Measurements from ENCODE around the gene KDM6A.
"Not testable (repeated sequence)": the region's sequence is repeated elsewhere in the genome, so short reads cannot be mapped to it uniquely, and the experiment has no call there.

KDM6A gene

GRCh38 chrX:45006002-45006800, 133.2 kb downstream of the KDM6A start:
- no peak for DNase-seq (ENCODE audit: low read depth in 2 of 2)

- no peak for DNase-seq (ENCODE audit: low read depth in 2 of 2)
Measured at GRCh38 chrX:45007598-45007997, 134.6 kb downstream of the KDM6A start.

DNA sequence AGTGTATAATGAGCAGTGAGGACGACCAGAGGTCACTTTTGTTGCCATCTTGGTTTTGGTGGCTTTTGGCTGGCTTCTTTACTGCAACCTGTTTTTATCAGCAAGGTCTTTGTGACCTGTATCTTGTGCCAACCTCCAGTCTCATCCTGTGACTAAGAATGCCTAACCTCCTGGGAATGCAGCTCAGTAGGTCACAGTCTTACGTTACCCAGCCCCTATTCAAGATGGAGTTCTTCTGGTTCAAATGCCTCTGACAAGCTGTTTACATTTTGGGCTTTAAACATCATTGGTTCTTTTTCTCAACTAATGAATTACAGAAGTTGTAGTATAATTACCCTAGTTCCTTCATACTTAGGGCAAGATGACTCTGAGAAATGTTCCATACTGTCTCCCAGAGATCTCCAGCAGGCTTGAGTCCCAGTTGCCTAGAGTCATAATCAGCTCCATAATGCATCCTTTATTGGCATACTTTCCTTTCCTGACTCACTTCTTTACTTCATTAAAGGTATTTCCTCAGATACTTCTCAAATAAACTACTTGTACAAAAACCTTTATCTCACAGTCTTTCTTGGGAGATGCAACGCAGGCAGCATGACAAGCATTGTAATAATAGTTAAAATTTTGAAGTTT, 136.5 kb downstream of the KDM6A start:
- peak in 1 of 2 experiments; percentile 9 for DNase-seq (ENCODE audit: low read depth in 2 of 2)

- no peak for DNase-seq (ENCODE audit: low read depth in 2 of 2)
Measured at GRCh38 chrX:45011131-45011530, 138.1 kb downstream of the KDM6A start.

- no peak for DNase-seq (ENCODE audit: low read depth in 2 of 2)
Measured at GRCh38 chrX:45011597-45011996, 138.6 kb downstream of the KDM6A start.

GRCh38 chrX:45017946-45018345, 145.0 kb downstream of the KDM6A start:
- DNase-seq (ENCODE audit: low read depth in 2 of 2): no peak

DNA sequence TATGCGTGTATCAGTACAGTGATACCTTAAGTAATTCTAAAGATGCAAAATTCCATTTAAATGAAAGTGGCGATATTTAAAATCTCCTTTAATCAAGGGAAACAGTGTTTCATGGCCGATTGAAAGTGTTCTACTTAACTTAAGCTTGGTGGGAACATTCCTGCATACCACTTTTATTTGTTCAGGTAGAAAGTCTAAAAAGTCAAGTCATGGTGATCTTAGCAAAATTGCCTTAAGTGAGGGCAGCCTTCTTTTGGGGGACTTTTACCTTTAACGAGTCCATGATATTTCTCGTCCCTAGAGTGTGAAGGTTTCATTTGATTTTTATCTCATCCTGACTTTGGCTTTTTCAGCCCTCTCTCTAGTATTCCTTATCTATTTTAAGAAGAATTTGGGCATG, 149.2 kb downstream of the KDM6A start:
- DNase-seq (ENCODE audit: low read depth in 2 of 2): no peak

- no peak for DNase-seq (ENCODE audit: low read depth in 2 of 2)
Measured at GRCh38 chrX:45024501-45024900, 151.5 kb downstream of the KDM6A start.

GRCh38 chrX:45026036-45026435, 153.0 kb downstream of the KDM6A start:
- no peak for DNase-seq (ENCODE audit: low read depth in 2 of 2)

DNA sequence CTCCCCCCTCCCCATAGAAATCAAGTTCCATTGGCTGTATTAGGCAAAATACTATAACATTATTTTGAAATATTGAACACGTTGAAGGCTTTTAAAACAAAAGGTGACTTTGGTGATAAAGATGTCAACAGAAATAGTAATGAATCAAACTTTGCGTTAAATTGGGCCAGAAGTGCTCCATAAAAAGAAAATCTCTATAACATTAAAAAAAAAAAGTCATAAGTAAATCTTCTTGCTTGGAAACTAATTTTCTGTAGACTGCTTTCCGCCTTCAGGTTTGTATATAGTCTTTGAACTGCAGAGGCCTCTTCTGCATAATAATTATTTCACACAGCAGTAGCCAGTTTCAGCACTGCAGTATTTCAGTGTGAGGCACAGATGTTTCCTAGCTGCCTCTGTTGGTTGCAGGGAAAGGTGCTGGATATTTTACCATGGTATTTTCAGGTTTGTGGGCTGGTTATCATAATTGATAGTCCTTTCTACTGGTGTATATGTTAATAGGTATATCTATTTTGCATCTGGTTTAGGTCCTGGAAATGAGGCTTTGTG, 158.9 kb downstream of the KDM6A start:
- no peak for DNase-seq (ENCODE audit: low read depth in 2 of 2)

DNA sequence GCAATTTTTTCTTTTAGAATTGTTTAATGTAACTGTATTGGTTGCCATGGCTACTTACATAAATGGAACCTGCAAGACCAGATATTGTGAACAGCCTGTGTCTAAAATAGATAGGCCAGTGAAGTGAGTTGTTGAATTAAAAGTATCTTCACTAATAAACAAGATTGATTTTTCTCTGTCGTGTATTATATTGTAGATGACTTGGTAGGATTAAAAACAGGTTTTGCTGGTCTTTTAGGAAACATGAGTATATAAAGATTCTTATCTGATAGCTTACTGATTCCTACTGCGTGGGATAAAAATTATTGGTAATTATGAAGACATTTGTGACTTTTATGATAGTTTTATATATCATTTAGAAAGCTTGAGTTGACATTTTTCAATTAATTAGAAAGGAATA, 162.1 kb downstream of the KDM6A start:
- DNase-seq (ENCODE audit: low read depth in 2 of 2): no peak

GRCh38 chrX:45036161-45036560, 163.2 kb downstream of the KDM6A start:
- DNase-seq (ENCODE audit: low read depth in 2 of 2): no peak

- DNase-seq (ENCODE audit: low read depth in 2 of 2): not testable (repeated sequence)
Measured at GRCh38 chrX:45040137-45040536, 167.1 kb downstream of the KDM6A start.

DNA sequence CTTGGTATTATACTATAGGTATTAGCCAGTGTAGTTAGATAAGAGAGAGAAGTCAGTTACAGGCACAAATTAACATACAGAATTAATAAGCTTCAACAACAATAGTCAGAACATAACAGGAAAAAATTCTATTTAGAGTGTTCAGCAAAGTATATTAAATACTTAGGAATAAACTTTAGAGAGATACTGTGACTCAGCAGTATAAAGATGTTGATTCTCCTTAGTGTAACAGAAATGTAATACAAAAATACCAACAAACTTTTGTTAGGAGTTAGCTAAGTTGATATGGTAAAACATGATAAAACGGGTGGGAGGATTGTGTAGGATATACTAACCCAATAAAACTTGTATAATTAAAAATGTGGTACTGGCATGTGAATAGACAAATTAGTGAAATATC, 173.4 kb downstream of the KDM6A start:
- DNase-seq (ENCODE audit: low read depth in 2 of 2): no peak

DNA sequence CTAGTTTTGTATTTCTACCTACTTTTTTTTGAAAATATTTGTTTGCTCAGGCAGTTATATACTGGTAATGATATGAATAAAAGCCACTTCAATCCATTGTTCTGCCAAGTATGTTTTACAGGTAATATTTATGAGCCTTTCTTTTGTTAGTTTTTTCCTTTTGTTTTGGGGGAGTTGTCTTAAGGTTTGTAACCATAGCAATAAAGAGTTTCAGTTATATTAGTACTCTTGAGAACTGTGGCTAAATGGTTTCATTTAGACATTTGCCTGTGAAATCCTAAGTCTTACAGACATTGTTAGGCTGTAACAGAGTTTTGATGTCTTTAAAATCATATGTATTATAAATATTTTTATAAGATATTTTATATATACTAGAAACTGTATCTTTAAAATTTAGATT, 177.6 kb downstream of the KDM6A start:
- no peak for DNase-seq (ENCODE audit: low read depth in 2 of 2)

DNA sequence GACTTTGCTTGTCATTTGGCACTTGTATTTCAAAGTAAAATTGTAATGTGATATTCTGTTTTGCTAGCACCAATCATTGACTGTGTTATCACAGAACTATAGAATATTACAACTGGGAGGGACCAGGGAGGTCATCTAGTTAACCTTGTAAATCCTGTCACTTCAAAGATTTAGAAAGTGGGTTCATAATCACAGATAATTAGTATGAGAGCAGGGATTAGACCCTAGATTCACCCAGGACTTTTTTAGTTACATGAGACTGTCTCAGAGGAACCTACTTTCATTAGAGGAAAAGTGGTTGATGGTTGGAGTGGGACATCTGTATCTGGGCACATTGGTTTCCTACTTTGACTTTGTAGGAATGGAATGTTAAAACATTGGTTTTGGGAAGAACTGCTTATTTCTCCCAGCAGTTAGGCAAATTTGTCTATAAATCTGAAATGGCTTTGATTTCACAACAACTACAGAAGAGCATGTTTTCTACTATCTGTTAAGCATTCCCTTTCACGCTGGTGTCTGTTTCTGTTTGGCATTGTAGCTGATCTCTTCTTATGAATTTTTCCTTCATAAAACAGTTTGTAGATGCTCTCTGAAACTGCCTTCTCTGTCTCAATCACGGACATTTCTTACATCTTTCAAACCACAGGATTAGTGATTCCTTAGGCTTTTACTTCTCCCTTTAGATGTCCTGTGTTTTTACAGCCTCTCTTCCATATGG, 183.6 kb downstream of the KDM6A start:
- peak in 1 of 2 experiments; percentile 10 for DNase-seq (ENCODE audit: low read depth in 2 of 2)

DNA sequence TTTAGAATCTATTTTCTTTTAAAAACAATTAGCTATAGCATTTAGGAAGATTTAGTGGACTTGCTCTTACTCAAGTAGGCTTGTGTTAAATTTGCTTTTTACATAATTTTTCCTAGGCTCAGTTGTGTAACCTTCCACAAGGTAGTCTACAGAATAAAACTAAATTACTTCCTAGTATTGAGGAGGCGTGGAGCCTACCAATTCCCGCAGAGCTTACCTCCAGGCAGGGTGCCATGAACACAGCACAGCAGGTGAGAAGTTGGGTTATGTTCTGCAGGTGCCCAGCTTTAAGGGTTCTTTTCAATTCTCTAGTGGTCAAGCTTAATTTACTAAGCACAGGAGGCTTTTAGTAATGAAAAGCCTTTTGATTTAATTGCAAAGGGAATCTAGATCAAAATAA, 186.9 kb downstream of the KDM6A start:
- DNase-seq (ENCODE audit: low read depth in 2 of 2): not testable (repeated sequence)

- DNase-seq (ENCODE audit: low read depth in 2 of 2): no peak
Measured at GRCh38 chrX:45063319-45064095, 190.5 kb downstream of the KDM6A start.

- no peak for DNase-seq (ENCODE audit: low read depth in 2 of 2)
Measured at GRCh38 chrX:45068569-45068968, 195.6 kb downstream of the KDM6A start.

DNA sequence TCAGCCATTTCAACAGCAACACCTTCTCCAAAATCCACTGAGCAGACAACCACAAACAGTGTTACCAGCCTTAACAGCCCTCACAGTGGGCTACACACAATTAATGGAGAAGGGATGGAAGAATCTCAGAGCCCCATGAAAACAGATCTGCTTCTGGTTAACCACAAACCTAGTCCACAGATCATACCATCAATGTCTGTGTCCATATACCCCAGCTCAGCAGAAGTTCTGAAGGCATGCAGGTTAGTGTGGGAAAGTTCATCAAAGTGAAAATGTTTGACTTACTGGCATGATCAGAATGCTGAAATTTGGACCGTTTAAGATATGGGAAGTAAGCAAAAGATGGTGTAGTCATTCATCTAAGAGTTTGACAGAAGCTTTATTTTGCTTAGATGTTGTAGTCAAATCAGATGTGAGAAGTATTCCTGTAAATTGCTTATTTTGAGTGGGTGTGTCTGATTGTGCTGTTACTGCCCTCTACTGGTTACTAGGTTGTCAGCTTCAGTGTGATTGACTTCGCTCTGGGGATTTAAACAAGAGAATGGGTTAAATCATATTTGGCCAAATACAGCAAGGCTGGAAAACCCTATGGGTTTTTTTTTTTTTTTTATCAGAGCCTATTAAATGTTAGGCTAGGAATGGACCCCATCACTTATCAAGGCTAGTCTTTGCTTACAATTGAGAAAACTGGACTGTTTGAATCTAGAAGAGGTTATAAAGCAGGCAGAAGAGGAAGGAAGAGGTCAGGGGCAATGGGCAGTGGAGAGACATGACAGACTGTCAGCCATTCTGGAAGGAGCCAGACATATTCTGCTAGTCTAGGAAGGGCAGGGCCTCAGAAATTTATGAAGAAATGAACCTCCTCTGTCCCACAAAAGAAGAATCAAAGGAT, 197.4 kb downstream of the KDM6A start:
- DNase-seq (ENCODE audit: low read depth in 2 of 2): peak in 1 of 2 experiments; percentile 10

DNA sequence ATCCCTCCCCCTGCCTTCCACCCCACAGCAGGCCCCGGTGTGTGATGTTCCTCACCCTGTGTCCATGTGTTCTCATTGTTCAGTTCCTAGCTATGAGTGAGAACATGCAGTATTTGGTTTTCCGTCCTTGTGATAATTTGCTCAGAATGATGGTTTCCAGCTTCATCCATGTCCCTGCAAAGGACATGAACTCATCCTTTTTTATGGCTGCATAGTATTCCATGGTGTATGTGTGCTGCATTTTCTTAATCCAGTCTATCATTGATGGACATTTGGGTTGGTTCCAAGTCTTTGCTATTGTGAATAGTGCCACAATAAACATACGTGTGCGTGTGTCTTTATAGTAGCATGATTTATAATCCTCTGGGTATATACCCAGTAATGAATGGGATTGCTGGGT, 200.0 kb downstream of the KDM6A start:
- DNase-seq (ENCODE audit: low read depth in 2 of 2): not testable (repeated sequence)
